ENCODE measurements around the gene SYT12.

GRCh38 chr11:66996609-66997273, 26.2 kb upstream of the SYT12 start:
- TF ChIP-seq, protein P1, sequence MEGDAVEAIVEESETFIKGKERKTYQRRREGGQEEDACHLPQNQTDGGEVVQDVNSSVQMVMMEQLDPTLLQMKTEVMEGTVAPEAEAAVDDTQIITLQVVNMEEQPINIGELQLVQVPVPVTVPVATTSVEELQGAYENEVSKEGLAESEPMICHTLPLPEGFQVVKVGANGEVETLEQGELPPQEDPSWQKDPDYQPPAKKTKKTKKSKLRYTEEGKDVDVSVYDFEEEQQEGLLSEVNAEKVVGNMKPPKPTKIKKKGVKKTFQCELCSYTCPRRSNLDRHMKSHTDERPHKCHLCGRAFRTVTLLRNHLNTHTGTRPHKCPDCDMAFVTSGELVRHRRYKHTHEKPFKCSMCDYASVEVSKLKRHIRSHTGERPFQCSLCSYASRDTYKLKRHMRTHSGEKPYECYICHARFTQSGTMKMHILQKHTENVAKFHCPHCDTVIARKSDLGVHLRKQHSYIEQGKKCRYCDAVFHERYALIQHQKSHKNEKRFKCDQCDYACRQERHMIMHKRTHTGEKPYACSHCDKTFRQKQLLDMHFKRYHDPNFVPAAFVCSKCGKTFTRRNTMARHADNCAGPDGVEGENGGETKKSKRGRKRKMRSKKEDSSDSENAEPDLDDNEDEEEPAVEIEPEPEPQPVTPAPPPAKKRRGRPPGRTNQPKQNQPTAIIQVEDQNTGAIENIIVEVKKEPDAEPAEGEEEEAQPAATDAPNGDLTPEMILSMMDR (IDR thresholded peaks at IDR 0.05 in 4 of 5, conservative IDR thresholded peaks at IDR 0.05 in 1 of 5), result no peak
- no peak for TF ChIP-seq POLR2A (IDR thresholded peaks at IDR 0.05)
